ENCODE measurements around the gene PRMT9. TPM values are rescaled to one million over a fixed set of nuclear protein-coding genes. Genes with fewer than 3 reads are reported as not detected.

The PRMT9 gene
- total RNA-seq, 6 experiments from 2014 or later, result 3.4 to 4.9 (median 4.6) TPM

- 83% methylated on average over 2 of the region's 2 CpGs for WGBS (ENCODE audit: insufficient coverage, low coverage, low lambda C conversion rate, missing lambda C conversion rate)
Observed at GRCh38 chr4:147691820-147692219, 7.9 kb upstream of the PRMT9 start.

GRCh38 chr4:147689067-147689466 is 5.1 kb upstream of the PRMT9 start:
- Histone ChIP-seq H3K4me3 (no peak overlapping the region), H3K27ac (no peak overlapping the region), H3K9me3 (no peaks in the 10 kb centered on the region), H3K36me3 (no peaks in the 10 kb centered on the region), H3K4me1 (peaks cover 0 to 6% (median 2%) of the 10 kb centered on the region in 4 donors), H3K27me3 (no peaks in the 10 kb centered on the region)
- DNase-seq, result no peak
- intact Hi-C loops (cut with DNase I), result no loop called here
- WGBS (ENCODE audit: insufficient coverage, low coverage, low lambda C conversion rate, missing lambda C conversion rate), result 46% methylated on average over 4 of the region's 4 CpGs
- no peak for ATAC-seq
- TF ChIP-seq CTCF (IDR thresholded peaks at IDR 0.05) (no peak), POLR2A (IDR thresholded peaks at IDR 0.05) (no peak)

More at GRCh38 chr4:147691820-147692219, 7.9 kb upstream of the PRMT9 start:
- ATAC-seq, result no peak
- DNase-seq, result no peak
- no peak overlapping the region for H3K27ac ChIP-seq
- TF ChIP-seq CTCF (IDR thresholded peaks at IDR 0.05), result no peak
- TF ChIP-seq POLR2A (IDR thresholded peaks at IDR 0.05), result no peak
- H3K9me3 ChIP-seq, result no peaks in the 10 kb centered on the region
- intact Hi-C loops (cut with DNase I), result no loop called here
- no peak overlapping the region for H3K4me3 ChIP-seq
- no peaks in the 10 kb centered on the region for H3K36me3 ChIP-seq
- no peaks in the 10 kb centered on the region for H3K27me3 ChIP-seq
- no peaks in the 10 kb centered on the region for H3K4me1 ChIP-seq

GRCh38 chr4:147683188-147683591 is 773 bp downstream of the PRMT9 start:
- TF ChIP-seq CTCF (IDR thresholded peaks at IDR 0.05), result no peak
- peak; percentile 44 for TF ChIP-seq POLR2A (IDR thresholded peaks at IDR 0.05)
- H3K27me3 ChIP-seq, result no peaks in the 10 kb centered on the region
- ATAC-seq (peak; percentile 52 to 64 (median 60)), DNase-seq (peak in 1 of 3 donors; percentile 53)
- peak overlapping the region; percentile 78 to 91 (median 79) for H3K27ac ChIP-seq
- no peaks in the 10 kb centered on the region for H3K9me3 ChIP-seq
- 0% methylated on average over 10 of the region's 10 CpGs for WGBS (ENCODE audit: insufficient coverage, low coverage, low lambda C conversion rate, missing lambda C conversion rate)
- peaks cover 0 to 14% (median 6%) of the 10 kb centered on the region in 4 donors for H3K4me1 ChIP-seq
- peak overlapping the region; percentile 61 to 72 (median 70) for H3K4me3 ChIP-seq
- intact Hi-C loops (cut with DNase I), result no loop called here
- H3K36me3 ChIP-seq, result peaks cover 0 to 3% (median 0%) of the 10 kb centered on the region in 4 donors

- Histone ChIP-seq H3K27me3 (no peaks in the 10 kb centered on the region), H3K4me1 (peaks cover 0 to 14% (median 6%) of the 10 kb centered on the region in 4 donors), H3K9me3 (no peaks in the 10 kb centered on the region), H3K36me3 (peaks cover 0 to 3% (median 0%) of the 10 kb centered on the region in 4 donors), H3K4me3 (peak overlapping the region in 2 of 3 donors; percentile 70 to 72), H3K27ac (peak overlapping the region in 1 of 3 donors; percentile 91)
- ATAC-seq (no peak), DNase-seq (no peak)
- no peak for TF ChIP-seq CTCF (IDR thresholded peaks at IDR 0.05)
- no peak for TF ChIP-seq POLR2A (IDR thresholded peaks at IDR 0.05)
- 28% methylated on average over 3 of the region's 3 CpGs for WGBS (ENCODE audit: insufficient coverage, low coverage, low lambda C conversion rate, missing lambda C conversion rate)
- intact Hi-C loops (cut with DNase I), result no loop called here
Observed at GRCh38 chr4:147682755-147683154, 1.2 kb downstream of the PRMT9 start.

All from right lobe of liver (tissue), 6 donors.